HG02973 (cell line): ENCODE measurements around the gene ATP7A.
"Not testable (repeated sequence)": the region's sequence is repeated elsewhere in the genome, so short reads cannot be mapped to it uniquely, and the experiment has no call there.

Source experiments
- ATAC-seq: cut with Tn5 transposase; IDR thresholded peaks from one replicate; pipeline ENCODE4 v1.9.1; 2021; ENCODE audit warnings: moderate library complexity; ENCODE audit not compliant: unreplicated experiment

The ATP7A gene

GRCh38 chrX:77945031-77945430, 34.5 kb downstream of the ATP7A start:
- not testable (repeated sequence) for ATAC-seq

- no peak for ATAC-seq
Measured at GRCh38 chrX:77945910-77946545, 35.5 kb downstream of the ATP7A start.

GRCh38 chrX:77946571-77946970, 36.1 kb downstream of the ATP7A start:
- no peak for ATAC-seq

- no peak for ATAC-seq
Measured at GRCh38 chrX:77949840-77950239, 39.3 kb downstream of the ATP7A start.

- no peak for ATAC-seq
Measured at GRCh38 chrX:77952173-77952572, 41.7 kb downstream of the ATP7A start.

GRCh38 chrX:77953302-77953701, 42.8 kb downstream of the ATP7A start:
- no peak for ATAC-seq

- ATAC-seq: no peak
Measured at GRCh38 chrX:77953708-77954107, 43.2 kb downstream of the ATP7A start.

GRCh38 chrX:77960567-77960966, 50.1 kb downstream of the ATP7A start:
- no peak for ATAC-seq

- ATAC-seq: no peak
Measured at GRCh38 chrX:77961063-77961462, 50.6 kb downstream of the ATP7A start.

- no peak for ATAC-seq
Measured at GRCh38 chrX:77962068-77962902, 51.8 kb downstream of the ATP7A start.

GRCh38 chrX:77966361-77966760, 55.9 kb downstream of the ATP7A start:
- ATAC-seq: no peak

- ATAC-seq: no peak
Measured at GRCh38 chrX:77967631-77968030, 57.1 kb downstream of the ATP7A start.

GRCh38 chrX:77969538-77969937, 59.0 kb downstream of the ATP7A start, which contains the start of gene PGAM4:
Gene PGAM4, minus strand, starts transcription at chrX:77969638. Its CDS starts 0 bp downstream, at chrX:77969638.
- no peak for ATAC-seq

- no peak for ATAC-seq
Measured at GRCh38 chrX:77975755-77976154, 65.3 kb downstream of the ATP7A start.

GRCh38 chrX:77977095-77977494, 66.6 kb downstream of the ATP7A start:
- ATAC-seq: no peak

GRCh38 chrX:77977518-77977917, 67.0 kb downstream of the ATP7A start:
- ATAC-seq: no peak

- ATAC-seq: no peak
Measured at GRCh38 chrX:77979870-77980269, 69.4 kb downstream of the ATP7A start.

- ATAC-seq: no peak
Measured at GRCh38 chrX:78011846-78012245, 101.4 kb downstream of the ATP7A start.

- no peak for ATAC-seq
Measured at GRCh38 chrX:78019586-78020483, 109.3 kb downstream of the ATP7A start.

GRCh38 chrX:78024349-78025059, 114.0 kb downstream of the ATP7A start:
- ATAC-seq: no peak

GRCh38 chrX:78027798-78028197, 117.3 kb downstream of the ATP7A start:
- ATAC-seq: no peak
